K562 (cell line): ENCODE results near the gene GMDS. TPM values are rescaled to one million over a fixed set of nuclear protein-coding genes. Genes with fewer than 3 reads are reported as not detected.

Experiments
- ATAC-seq: fragments of 200-7000 bp; cut with Tn5 transposase; 3 replicates; pipeline ENCODE4 v1.9.1; 2020; ENCODE audit warnings: moderate library complexity
- BruUV-seq: library from RNA; stranded (reverse); fragments of 400-500 nt; replicated peaks from 2 replicates; lab custom pipeline; 2021; lab: Mats Ljungman, UMichigan
- CTCF ChIA-PET: fragments of 300-600 bp; formaldehyde crosslinking; extraction: SDS; loops from one replicate; lab custom pipeline; 2021; ENCODE audit warnings: low intra/inter-chr PET ratio; lab: Yijun Ruan, JAX
- POLR2A ChIA-PET: fragments of 300-600, 350-650 bp; sonication (Branson Sonifier 250); formaldehyde crosslinking; extraction: SDS; loops from one replicate; lab custom pipeline; 2021; ENCODE audit warnings: antibody characterized with exemption, inconsistent platforms; lab: Yijun Ruan, JAX
- DNase-seq, 4 experiments: peaks; one replicate each; pipeline versions ENCODE4 v3.0.0 to v3.0.0-alpha.2; 2011 to 2018; ENCODE audit warnings: low spot score in 3 of 4, mixed read lengths in 3 of 4; ENCODE audit errors: extremely low read depth in 1 of 4
- FAIRE-seq: peaks from 2 replicates; lab custom pipeline; 2011; peaks lifted over from hg19 to GRCh38; lab: Jason Lieb, UNC
- H2AFZ ChIP-seq: 2 replicates; pipeline ENCODE4 v1.6.0; 2011; ENCODE audit warnings: low read depth, low read length, control low read depth, inconsistent platforms
- H3K27ac ChIP-seq: fragments of 200-600 bp; 3 replicates; pipeline ENCODE4 v1.8.0; 2011; ENCODE audit warnings: low read depth, mild to moderate bottlenecking, control low read depth, inconsistent platforms, low read length, moderate library complexity, mixed read lengths; ENCODE audit errors: extremely low read depth
- H3K27me3 ChIP-seq, 2 experiments: fragments of 300-600 bp in 1 of 2; 2 replicates in 1 of 2; 3 replicates in 1 of 2; pipeline versions ENCODE4 v1.6.0 to v1.8.0; 2011; ENCODE audit warnings: inconsistent platforms in 2 of 2, low read length in 2 of 2, mild to moderate bottlenecking in 1 of 2, mixed read lengths in 1 of 2, moderate library complexity in 1 of 2; ENCODE audit not compliant: control insufficient read depth in 2 of 2, insufficient read depth in 2 of 2
- H3K36me3 ChIP-seq: fragments of 300-600 bp; 3 replicates; pipeline ENCODE4 v1.8.0; 2011; ENCODE audit warnings: mild to moderate bottlenecking, low read length, inconsistent platforms; ENCODE audit not compliant: control insufficient read depth, insufficient read depth
- H3K4me1 ChIP-seq, 2 experiments: fragments of 200-600 bp in 1 of 2; replicated peaks in 1 of 2; 2 replicates in 1 of 2; 3 replicates in 1 of 2; pipeline versions ENCODE4 v1.5.1 to v1.8.0; 2011; ENCODE audit warnings: inconsistent platforms in 2 of 2, low read length in 2 of 2, mild to moderate bottlenecking in 1 of 2, mixed read lengths in 1 of 2, moderate library complexity in 1 of 2; ENCODE audit not compliant: control insufficient read depth in 2 of 2, insufficient read depth in 2 of 2
- H3K4me2 ChIP-seq: 2 replicates; pipeline ENCODE4 v1.6.1; 2011; ENCODE audit warnings: low read length, control low read depth, inconsistent platforms, mixed read lengths; ENCODE audit not compliant: insufficient read depth
- H3K4me3 ChIP-seq: fragments of 200-600 bp; sonication (generic), shearing (Covaris generic); 2 replicates; pipeline ENCODE4 v1.5.1; 2016; ENCODE audit warnings: control low read depth, inconsistent platforms
- H3K79me2 ChIP-seq: fragments of 200-600 bp; 3 replicates; pipeline ENCODE4 v1.8.0; 2011; ENCODE audit warnings: low read length, inconsistent platforms; ENCODE audit not compliant: control insufficient read depth, insufficient read depth
- H3K9ac ChIP-seq, 2 experiments: 2 replicates each; pipeline versions ENCODE4 v1.6.0 to v1.6.1; 2011; ENCODE audit warnings: low read depth in 2 of 2, low read length in 2 of 2, control low read depth in 1 of 2, inconsistent platforms in 1 of 2, mild to moderate bottlenecking in 1 of 2, mixed read lengths in 1 of 2; ENCODE audit not compliant: insufficient read depth in 1 of 2
- H3K9me1 ChIP-seq: one replicate; pipeline ENCODE4 v1.6.0; 2011; ENCODE audit warnings: inconsistent platforms, mild to moderate bottlenecking, low read length, moderate library complexity; ENCODE audit not compliant: control insufficient read depth, insufficient read depth
- H3K9me3 ChIP-seq: replicated peaks from 2 replicates; pipeline ENCODE4 v1.5.1; 2011; ENCODE audit warnings: low read depth, low read length, inconsistent platforms; ENCODE audit not compliant: control insufficient read depth, insufficient read depth
- H4K20me1 ChIP-seq: replicated peaks from 2 replicates; pipeline ENCODE4 v1.6.1; 2011; ENCODE audit warnings: low read length, inconsistent platforms, mixed read lengths; ENCODE audit not compliant: control insufficient read depth, insufficient read depth
- CBX3 ChIP-seq, 2 experiments: IDR thresholded peaks; 1 replicate in 1 of 2; 2 replicates in 1 of 2; pipeline ENCODE4 v1.6.1; 2012; ENCODE audit warnings: inconsistent platforms in 2 of 2, low read length in 2 of 2, borderline replicate concordance in 1 of 2, control low read depth in 1 of 2
- HNRNPLL ChIP-seq: fragments of 200-400 bp; formaldehyde crosslinking; IDR thresholded peaks from 2 replicates; pipeline ENCODE4 v1.6.1; 2017; ENCODE audit warnings: low read length, low read depth, mild to moderate bottlenecking; ENCODE audit not compliant: poor library complexity, severe bottlenecking
- SRSF3 ChIP-seq: fragments of 200-400 bp; formaldehyde crosslinking; IDR thresholded peaks from 2 replicates; pipeline ENCODE4 v1.6.1; 2016; ENCODE audit warnings: mild to moderate bottlenecking, low read length, moderate library complexity; ENCODE audit not compliant: insufficient read depth
- WGBS: fragments of 100-300 bp; shearing (Covaris generic); methylation state at CpG from one replicate; pipeline ENCODE4 v1.1.6; 2016; ENCODE audit warnings: low coverage, mixed read lengths; ENCODE audit not compliant: insufficient coverage; ENCODE audit errors: missing lambda C conversion rate; 5-methylcytosine and 5-hydroxymethylcytosine counted together
- in situ Hi-C: fragments of 300-500 bp; cut with MboI; formaldehyde crosslinking; loops from 4 replicates; pipeline ENCODE4 v1.15.0; 2018; ENCODE audit warnings: inconsistent platforms, mixed read lengths
- intact Hi-C: fragments of 100-400 bp; cut with micrococcal nuclease; formaldehyde crosslinking; loops from 2 replicates; pipeline ENCODE4 v1.14.2; 2022
- polyA plus RNA-seq, 8 experiments: library from polyadenylated mRNA; depleted of rRNA in 4 of 8; stranded (reverse) in 5 of 8; unstranded in 3 of 8; fragments of >200 nt; fragmentation: Nextera tagmentation in 2 of 8; fragmentation: Illumina TruSeq in 1 of 8; extraction: Ambion mirVana in 2 of 8; extraction: Trizol in 1 of 8; gene quantifications; 2 replicates each; pipeline versions ENCODE4 v1.2.1 to v1.2.3, GENCODE V29; 2011 to 2014; ENCODE audit warnings: inconsistent platforms in 1 of 8, missing spikeins in 1 of 8
- total RNA-seq, 7 experiments: library from RNA; depleted of rRNA in 6 of 7; stranded (reverse); fragments of >200 nt in 6 of 7; fragmentation: Illumina TruSeq in 2 of 7; extraction: Trizol in 2 of 7; gene quantifications; 2 replicates each; pipeline versions ENCODE4 v1.2.1 to v1.2.3, GENCODE V29; 2011 to 2021; ENCODE audit warnings: low replicate concordance in 1 of 7
- TF ChIP-seq, protein P1 (sequence below): fragments of 450-650 bp; formaldehyde crosslinking; IDR thresholded peaks from 2 replicates; pipeline ENCODE4 v1.4.0; 2022; ENCODE audit warnings: missing genetic modification characterization

The GMDS gene
- total and polyA plus RNA-seq, 9 of the 15 experiments (the other 6 are each of a cell fraction or from before 2014, with no cell fraction given), result 0.48 to 31.8 (median 13.4) TPM

DNA sequence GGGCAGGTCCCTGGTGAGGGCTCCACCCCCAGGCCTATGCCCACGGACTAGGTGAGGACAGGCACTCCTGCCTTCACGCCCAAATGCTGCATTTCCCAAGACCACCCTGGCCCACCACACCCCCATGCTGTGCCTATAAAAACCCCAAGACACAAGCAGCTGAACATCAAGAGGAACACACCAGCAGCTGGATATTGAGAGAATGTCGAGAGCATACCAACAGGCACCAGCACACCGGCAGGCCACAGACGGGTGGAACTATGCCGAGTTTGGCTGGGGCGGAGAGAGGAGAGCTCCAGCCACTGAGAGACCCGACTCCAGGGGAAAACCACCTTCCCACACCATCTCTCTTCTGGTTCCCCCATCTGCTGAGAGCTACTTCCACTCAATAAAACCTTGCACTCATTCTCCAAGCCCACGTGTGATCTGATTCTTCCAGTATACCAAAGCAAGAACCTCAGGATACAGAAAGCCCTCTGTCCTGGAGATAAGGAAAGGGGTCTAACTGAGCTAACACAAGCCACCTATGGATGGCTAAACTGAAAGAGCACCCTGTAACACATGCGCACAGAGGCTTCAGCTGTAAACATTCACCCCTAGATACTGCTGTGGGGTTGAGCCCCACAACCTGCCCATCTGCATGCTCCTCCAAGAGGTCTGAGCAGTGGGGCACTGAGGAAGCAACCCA is 319.5 kb downstream of the GMDS start:
- no peak overlapping the region for H3K9ac ChIP-seq
- H3K27me3 ChIP-seq, result peaks cover 0 to 7% of the 10 kb centered on the region in 2 experiments; a peak in 2 of 5 replicates
- H3K9me3 ChIP-seq, result peaks cover 4% of the 10 kb centered on the region; the same call in 1 of the 2 replicates
- FAIRE-seq, result no peak
- H2AFZ ChIP-seq, result no peak overlapping the region
- H3K4me1 ChIP-seq, result no peaks in the 10 kb centered on the region
- CTCF ChIA-PET, result no interaction called here
- ATAC-seq, result no peak
- no peaks in the 10 kb centered on the region for H4K20me1 ChIP-seq
- H3K79me2 ChIP-seq, result no peaks in the 10 kb centered on the region
- BruUV-seq, result no TSS peak
- in situ Hi-C loops (no loop called here), intact Hi-C loops (no loop called here)
- H3K27ac ChIP-seq, result no peak overlapping the region
- H3K4me2 ChIP-seq, result no peak overlapping the region
- TF ChIP-seq CBX3 (IDR thresholded peaks at IDR 0.05; ENCODE audit: borderline replicate concordance in 1 of 2, low read length in 2 of 2), result no peak
- no peak for TF ChIP-seq SRSF3
- TF ChIP-seq, protein P1, sequence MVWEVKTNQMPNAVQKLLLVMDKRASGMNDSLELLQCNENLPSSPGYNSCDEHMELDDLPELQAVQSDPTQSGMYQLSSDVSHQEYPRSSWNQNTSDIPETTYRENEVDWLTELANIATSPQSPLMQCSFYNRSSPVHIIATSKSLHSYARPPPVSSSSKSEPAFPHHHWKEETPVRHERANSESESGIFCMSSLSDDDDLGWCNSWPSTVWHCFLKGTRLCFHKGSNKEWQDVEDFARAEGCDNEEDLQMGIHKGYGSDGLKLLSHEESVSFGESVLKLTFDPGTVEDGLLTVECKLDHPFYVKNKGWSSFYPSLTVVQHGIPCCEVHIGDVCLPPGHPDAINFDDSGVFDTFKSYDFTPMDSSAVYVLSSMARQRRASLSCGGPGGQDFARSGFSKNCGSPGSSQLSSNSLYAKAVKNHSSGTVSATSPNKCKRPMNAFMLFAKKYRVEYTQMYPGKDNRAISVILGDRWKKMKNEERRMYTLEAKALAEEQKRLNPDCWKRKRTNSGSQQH, result no peak
- no peak for TF ChIP-seq HNRNPLL
- POLR2A ChIA-PET, result interaction anchor here (0.6 kb wide), 1 partner anchor 1209 kb away, joined by 5 read pairs; no protein-coding TSS in a partner anchor
- DNase-seq, result no peak
- no peaks in the 10 kb centered on the region for H3K36me3 ChIP-seq
- H3K4me3 ChIP-seq, result no peak overlapping the region
- H3K9me1 ChIP-seq, result no peaks in the 10 kb centered on the region
- WGBS, result 12% methylated on average over 10 of the region's 10 CpGs
